ENCODE measurements around the gene ABTB1.

Gene ABTB1
- total RNA-seq = 9.3 to 92.7 reads per million in 2 experiments

DNA sequence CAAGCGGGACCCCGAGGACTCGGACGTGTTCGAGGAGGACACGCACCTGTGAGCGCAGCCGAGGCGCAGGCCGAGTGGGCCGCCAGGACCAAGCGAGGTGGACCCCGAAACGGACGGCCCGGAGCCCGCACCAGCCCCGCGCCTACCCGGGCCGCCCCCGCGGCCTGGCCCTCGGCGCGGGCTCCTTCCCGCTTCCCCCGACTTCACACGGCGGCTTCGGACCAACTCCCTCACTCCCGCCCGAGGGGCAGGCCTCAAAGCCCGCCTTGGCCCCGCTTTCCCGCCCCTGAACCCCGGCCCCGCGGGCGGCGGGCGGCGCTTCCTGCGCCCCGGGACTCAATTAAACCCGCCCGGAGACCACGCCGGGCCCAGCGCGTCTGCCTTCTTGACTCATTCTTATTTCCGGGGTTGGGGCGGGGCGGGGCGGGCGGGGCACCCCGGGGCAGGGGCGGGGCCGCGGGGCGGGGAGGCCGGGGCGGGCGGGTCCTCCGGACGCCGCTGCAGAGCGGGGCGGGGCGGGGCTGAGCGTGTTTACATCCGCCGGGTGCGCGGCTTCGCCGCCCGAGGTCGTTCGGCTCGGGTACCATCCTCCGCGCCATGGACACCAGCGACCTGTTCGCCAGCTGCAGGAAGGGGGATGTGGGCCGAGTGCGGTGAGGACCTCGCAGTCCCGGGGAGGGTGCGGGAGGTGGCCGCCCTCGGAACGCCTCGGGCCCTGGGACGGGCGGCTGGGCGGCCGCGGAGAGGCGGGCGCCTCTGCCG, at the start of gene ABTB1:
ABTB1 (plus strand) TSS at position 524 of the 762 bp plus-strand sequence; CDS start at position 598, 74 bp downstream.
- peak; percentile 78 for DNase-seq (ENCODE audit: low read depth)

- no peak for DNase-seq (ENCODE audit: low read depth)
These were observed 48.7 kb upstream of the ABTB1 start for GRCh38 chr3:127624063-127624462.

DNA sequence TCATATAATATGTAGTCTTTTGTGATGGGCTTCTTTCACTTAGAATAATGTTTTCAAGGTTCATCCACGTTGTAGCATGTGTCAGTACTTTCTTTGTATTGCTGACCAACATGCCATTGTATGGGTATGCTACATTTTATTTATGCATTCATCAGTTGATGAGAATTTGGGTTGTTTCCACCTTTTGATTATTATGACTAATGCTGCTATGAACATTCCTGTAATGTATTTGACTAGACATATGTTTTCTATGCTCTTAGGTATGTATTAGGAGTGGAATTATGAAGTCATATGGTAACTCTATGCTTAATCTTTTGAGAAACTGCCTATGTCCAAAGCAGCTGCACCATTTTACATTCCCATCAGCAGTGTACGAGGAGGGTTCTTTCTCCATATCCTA, 46.9 kb upstream of the ABTB1 start:
- no peak for DNase-seq (ENCODE audit: low read depth)

DNA sequence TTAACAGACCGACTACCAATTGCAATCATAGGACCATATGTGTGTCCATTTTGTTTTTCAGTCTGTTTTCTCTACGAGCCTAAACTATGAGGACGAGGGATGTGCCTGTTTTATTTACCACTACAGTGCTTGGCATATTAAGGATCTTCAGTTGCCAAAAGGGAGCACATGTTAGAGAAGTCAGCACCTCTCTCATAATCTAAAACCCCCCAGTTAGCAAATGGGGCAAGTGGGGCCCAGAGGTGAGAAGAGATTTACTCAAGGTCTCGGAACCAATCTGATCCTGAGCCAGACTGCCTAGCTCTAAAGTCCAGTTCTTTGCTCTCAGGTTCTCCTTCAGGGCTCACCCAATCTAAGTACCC, 44.3 kb upstream of the ABTB1 start:
- DNase-seq (ENCODE audit: low read depth) = no peak

DNA sequence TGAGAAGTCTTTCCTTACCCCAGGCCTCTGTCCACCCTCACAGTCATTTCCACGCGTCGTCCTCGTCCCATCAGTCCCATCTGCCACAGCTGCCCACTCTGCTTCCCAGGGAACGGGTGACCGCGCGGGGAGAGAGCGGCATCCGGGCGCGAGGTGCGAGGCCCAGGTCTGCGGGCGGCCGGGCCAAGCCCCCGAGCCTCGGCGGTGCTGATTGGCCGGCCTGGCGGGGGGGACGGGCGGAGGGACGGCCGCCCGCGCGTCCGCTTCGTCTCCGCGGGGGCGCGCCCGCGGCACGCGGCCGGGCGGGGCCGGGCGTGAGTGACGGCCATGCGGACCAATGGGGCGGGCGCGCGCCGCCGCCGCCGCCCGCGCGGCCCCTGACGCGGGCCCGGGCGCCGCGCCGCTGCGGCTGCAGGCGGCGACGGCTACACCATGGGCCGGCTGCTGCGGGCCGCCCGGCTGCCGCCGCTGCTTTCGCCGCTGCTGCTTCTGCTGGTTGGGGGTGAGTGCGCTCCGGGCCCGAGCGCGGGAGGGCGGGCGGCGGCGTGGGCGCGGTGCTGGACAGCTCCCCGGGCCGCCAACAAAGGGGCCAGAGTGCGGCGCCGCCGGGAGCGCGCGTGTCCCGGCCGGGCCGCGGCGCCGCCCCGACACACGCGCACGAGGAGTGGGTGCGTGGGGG, 43.8 kb upstream of the ABTB1 start, which contains the start of gene PODXL2:
PODXL2 (plus strand) TSS at position 398 of the 679 bp plus-strand sequence; CDS start at position 433, 35 bp downstream.
- no peak for DNase-seq (ENCODE audit: low read depth)

GRCh38 chr3:127629467-127630403, 43.0 kb upstream of the ABTB1 start:
- DNase-seq (ENCODE audit: low read depth) = peak; percentile 11

GRCh38 chr3:127630811-127631714, 41.7 kb upstream of the ABTB1 start:
- DNase-seq (ENCODE audit: low read depth) = no peak

DNA sequence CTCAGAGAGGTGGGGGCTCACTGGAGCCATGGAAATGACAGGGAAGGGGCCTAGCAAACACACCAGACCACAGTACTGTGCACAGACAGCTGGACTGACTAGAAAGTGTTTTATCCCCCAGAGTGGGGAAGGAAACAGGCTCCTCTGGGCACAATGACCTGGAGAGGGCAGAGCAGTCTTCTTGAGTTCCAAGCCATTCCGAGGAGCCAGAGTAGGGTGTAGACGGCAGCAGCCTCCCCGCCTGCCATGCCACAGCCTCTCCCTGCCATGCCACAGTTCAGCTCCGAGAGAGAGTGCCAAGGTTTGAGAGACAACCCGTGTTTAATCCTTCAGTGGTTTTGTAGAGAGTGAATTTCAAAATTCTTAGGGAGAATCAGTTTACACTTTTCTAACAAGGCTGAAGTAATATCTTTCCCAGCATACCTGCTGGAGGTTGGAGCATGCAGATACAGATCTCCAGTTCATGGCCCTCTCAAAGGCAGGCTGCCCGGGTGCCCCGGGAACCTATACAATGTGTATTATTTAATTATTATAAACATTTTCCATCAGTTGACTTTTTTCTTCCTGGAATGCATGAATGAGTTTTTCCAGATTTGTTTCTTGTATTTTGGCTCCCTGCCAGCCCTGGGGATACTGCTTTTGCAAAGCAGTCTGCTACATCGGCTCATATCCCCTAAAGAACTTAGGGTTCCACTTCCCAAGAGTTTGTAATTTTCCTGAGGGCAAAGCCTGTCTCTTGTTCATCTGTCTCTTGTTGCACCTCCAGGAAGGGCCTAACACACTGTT, 40.5 kb upstream of the ABTB1 start:
- no peak for DNase-seq (ENCODE audit: low read depth)

- no peak for DNase-seq (ENCODE audit: low read depth)
These were observed 38.1 kb upstream of the ABTB1 start for GRCh38 chr3:127634653-127635052.

DNA sequence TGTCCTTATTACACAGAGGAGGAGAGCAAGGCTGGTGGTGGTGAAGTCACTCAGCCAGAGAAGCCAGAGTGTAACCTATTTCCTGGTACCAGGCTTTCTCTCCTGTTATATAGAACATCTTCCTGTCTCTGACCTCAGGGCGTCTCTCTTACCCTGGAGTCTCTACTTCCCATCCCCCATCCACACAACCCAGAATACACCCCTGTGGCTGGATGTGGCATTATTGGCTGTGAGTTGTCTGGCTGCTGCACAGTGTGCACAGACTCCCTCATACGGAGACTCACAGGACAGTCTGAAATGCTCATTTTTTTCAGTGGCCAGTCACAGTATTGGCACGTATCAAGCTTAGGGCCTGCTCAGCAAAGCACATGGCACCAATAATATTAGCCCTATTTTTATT, 35.2 kb upstream of the ABTB1 start:
- no peak for DNase-seq (ENCODE audit: low read depth)

DNA sequence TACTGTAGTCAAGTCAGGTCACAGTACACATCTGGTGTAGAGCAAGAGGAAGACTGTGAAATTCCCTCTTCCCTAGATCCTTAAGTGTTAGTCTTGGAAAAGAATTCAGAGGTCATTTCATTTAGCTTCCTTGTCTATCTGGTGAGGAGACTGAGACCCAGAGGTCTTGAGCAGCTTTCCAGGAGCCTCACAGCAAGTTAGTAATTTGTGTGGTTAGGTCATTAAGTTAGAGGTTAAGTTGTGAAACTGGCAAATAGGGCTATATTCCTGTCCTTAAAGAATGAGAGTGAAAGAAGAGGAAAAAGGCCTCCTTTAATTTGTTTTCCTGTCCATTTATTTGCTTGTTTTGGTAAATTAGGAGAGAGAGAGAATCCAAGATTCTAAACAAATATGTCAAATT, 34.8 kb upstream of the ABTB1 start:
- no peak for DNase-seq (ENCODE audit: low read depth)

GRCh38 chr3:127639173-127640041, 33.3 kb upstream of the ABTB1 start:
- no peak for DNase-seq (ENCODE audit: low read depth)

- no peak for DNase-seq (ENCODE audit: low read depth)
These were observed 32.8 kb upstream of the ABTB1 start for GRCh38 chr3:127640042-127640355.

DNA sequence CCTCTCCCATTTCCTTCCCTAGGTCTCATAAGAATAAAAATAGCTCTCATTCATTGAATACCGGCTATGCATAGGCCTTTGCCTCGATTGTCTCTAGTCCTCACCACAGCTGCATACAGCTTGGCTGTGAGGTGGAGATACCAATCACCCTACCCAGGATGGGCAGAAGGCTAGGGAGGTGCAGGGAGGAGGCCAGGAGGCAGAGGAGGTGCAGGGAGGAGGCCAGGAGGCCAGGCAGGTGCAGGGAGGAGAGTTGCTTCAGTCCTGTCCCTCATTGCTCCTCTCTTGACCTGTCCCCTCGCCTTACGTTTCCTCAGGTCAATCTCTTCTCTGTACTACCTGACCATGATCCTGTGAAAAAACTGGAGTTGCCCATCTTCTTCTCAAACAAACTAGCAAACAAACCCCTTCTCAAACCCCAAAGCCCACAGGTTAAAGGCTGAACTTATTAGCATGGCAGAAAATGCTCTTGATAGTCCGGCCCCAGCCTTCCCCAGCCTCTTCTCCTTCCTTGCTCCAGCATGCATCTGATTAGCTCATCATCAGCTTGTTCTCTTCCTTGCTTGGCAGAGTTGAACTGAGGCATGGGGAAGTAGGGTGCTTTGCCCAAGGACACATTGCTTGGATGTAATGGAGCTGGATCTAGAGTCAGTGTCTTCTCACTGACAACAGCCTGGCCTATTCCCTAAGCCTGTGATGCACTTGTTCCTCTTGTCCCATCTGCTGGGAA, 27.9 kb upstream of the ABTB1 start:
- DNase-seq (ENCODE audit: low read depth) = no peak

DNA sequence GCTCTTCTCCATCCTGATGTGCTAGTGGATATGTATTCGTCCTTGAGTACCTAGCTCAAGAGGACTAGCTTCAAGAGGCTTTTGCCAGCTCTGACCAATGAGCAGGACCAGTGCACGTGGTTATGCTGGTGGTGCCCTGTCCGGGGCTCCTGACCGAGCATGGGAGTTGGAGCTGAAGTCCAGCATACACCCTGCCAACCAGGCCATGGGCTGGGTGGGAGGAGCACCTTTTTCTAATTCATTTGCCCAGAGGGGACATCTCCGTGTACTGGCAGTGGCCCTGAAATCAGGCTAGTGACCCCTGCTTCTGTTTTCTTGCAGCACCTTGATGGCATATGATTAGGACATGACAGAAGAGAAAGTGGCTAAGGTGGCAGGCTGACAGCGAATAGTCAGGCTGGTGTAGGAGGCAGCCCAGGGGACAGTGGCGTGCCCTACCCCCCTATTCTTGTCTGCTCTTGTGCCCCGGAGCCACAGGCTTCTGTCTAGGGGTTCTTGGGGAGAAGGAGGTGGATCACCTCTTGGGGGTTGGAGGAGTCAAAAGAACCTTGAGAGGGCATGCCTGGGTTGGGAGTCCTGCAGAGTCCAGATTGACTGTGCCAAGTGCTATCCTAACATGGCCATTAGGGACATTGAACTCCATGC, 27.3 kb upstream of the ABTB1 start:
- no peak for DNase-seq (ENCODE audit: low read depth)

DNA sequence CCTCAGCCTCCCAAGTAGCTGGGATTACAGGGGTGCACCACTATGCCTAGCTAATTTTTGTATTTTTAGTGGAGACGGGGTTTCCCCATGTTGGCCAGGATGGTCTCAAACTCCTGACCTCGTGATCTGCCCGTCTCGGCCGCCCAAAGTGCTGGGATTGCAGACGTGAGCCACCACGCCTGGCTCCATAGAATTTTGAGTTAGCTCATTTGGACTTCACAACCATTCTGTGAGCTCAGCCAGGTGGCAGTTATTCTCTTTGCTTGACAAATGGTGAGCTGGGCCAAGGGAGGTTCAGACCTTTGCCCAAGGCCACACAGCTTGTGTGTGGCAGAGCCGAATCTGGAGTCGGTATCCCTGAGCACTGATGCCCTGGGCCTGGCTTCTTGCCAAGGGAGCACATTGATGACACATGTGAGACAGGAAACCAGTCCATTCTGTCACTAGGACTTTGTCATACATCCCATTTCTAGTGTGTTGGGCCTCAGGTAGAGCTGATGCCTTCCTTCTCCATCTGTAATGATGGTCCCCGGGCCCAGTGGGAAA, 26.2 kb upstream of the ABTB1 start:
- DNase-seq (ENCODE audit: low read depth) = no peak

DNA sequence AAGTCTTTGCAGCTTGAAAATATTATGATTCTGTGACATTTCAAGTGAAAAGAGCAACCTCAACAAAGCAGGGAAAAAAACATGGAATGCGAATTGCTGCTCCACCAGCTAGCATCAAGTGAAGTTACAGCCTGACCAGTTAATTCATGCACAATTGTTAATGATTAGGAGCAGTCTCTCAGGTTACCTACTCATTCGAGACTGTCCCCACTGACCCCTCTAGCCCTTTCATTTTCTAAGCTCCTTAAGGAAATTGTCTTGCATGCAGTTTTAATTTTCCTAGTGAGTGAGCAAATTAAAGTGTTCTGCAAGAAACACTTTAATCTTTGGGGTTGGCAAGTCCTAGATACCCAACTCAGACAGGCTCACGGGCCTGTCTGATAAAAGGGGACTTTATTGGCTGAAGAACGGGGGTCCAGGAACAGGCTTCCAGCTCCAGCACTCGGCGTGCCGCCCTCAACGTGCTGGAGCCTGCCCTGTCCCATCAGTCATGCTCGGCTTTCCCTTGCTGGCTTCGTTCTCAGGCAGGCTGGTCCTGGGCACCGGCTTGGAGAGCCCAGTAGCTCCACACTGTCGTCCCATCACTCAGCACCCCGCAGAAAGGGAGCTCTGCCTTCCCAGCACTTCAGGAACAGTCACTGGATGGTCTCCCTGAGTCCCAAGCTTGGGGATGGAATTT, 25.4 kb upstream of the ABTB1 start:
- DNase-seq (ENCODE audit: low read depth) = no peak

DNA sequence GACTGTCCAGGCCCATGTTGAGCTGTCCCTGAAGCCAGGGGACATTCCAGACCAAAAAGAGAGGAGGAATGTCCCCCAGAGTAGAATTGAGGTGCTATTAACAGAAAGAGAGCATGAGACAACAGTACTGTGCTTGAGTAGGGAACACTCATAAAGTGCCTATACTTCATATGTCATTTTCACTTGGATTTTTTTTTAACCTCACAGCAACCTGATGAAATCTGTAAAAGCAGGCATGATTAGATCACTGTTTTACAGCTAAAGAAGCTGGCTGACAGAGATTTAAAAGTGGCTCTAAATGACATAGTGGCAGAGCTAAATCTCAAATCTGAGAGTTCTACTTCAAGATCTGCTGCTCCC, 24.9 kb upstream of the ABTB1 start:
- no peak for DNase-seq (ENCODE audit: low read depth)
